HG02943 (cell line): Measurements from ENCODE around the gene ACTN1.

Experiments
- ATAC-seq: cut with Tn5 transposase; IDR thresholded peaks from one replicate; pipeline ENCODE4 v1.9.1; 2021; ENCODE audit warnings: mild to moderate bottlenecking, low read depth, moderate library complexity; ENCODE audit not compliant: unreplicated experiment

ACTN1 gene

DNA sequence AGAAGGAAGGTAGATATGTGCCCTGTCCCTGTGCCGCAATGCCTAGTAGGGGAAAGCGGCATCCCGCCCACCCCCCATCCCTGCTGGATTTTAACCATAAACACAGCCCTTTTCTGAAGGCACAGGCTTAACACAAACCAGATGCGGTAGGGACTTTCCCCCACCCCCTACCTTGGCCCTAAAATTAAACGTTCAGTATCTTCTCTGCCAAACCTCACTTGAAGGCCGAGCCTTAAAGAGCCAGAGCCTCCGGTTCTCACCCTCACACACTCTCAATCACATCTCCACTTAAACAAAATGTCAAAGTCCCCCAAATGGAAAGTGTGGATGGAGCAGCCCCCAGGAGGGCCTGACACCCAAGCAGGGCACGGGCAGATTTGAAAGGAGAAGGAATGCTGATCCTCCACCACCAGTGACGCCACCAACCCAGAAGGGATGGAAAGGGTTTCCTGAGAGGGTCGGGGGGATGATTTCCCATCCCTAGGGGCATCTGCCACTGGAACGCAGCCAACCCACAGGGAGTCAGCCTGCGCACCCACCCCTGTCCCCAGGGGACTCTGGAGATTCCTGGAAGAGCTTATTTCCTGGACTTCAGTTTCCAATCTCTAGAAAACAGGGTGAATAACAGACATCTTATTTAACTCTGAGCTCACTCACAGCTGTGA is 26.4 kb downstream of the ACTN1 start:
- no peak for ATAC-seq

DNA sequence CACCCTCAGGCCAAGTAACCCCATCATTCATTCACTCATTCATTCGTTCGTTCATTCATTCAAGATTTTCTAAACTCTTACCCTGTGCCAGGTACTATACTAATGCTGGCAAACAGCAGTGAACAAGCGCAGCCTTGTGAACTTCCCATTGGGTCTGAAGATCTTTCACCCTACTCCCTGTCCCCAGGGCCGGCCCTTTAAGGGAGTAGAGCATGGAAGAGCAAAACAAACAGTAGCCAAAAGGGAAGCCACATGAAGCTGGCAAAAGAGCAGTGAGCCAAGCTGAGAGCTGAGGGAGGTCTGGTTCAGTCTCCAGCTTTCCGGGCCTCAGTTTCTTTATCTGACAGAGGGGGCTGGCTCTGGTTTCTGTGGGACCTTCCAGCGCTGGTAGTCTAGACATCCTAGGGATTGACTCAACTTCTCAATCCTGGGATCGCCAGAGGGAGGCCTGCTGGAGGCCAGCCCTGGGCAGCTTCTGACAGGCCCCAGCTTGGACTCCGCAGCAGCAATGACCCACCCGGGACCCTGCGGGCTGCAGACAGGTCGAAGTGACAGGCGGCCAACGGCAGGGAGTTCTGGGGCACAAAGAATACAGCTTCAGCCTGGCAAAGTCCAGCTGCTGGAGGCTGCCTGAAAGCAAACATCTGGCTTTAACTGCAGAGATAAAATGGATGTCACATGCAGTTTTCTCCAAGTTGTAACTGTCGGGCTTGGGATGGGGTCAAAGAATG is 27.1 kb downstream of the ACTN1 start:
- no peak for ATAC-seq

DNA sequence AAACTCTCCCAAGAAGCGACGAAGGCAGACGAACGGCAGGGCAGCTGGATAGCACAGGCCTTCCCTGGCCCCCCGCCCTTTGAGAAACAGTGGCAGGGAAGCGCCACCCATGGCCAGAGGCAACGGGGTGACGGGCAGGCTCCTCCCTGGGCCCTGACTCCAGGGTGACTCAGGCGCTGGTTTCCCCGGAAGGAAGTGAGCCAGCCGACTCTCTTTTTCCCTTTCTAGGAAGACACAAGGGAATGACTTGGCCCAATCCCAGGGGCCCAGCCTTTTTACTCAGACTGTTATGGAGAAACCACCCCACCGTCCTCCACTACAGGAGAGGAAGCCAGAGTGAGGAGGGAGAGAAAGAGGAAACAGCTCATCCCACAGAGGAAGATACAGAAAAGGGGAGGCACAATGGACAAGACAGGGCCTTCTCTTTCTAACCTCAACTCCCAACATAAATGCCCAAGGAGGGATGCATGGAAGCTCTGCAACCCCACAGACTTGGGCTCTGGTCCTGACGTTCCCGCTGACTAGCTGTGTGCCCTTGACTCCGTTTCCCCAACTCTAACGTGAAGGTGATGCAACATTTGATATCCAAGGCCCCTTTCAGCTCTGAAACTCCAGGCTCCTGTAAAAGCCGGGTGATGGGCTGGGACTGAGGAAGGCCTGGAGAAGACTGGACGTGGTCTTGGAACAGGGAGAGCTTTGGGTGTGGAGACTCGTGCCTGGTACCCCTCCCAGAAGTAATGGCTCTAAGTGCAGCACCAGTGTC is 27.9 kb downstream of the ACTN1 start:
- ATAC-seq, result no peak

DNA sequence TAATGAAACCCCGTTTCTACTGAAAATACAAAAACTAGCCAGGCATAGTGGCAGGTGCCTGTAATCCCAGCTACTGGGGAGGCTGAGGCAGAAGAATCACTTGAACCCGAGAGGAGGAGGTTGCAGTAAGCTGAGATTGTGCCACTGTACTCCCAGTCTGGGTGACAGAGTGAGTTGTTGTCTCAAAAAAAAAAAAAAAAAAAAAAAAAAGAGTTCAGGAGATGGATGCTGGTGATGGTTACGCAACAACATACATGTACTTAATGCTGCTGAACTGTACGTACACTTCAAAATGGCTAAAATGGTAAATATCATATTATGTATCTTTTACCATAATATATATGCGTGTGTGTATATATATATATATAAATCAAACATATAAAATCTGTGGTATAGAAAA is 29.0 kb downstream of the ACTN1 start:
- ATAC-seq, result no peak

DNA sequence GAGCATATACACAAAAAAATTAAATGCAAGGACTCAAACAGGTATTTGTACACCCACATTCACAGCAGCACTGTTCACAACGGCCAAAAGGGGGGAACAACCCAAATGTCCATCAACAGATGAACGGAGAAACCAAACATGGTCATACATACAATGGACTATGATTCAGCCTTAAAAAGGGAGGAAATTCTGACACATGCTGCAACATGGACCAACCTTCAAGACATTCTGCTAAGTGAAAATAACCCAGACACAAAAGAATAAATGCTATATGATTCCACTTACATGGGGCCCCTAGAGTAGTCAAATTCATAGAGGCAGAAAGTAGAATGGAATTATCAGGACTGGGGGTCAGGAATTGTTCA is 29.5 kb downstream of the ACTN1 start:
- no peak for ATAC-seq

DNA sequence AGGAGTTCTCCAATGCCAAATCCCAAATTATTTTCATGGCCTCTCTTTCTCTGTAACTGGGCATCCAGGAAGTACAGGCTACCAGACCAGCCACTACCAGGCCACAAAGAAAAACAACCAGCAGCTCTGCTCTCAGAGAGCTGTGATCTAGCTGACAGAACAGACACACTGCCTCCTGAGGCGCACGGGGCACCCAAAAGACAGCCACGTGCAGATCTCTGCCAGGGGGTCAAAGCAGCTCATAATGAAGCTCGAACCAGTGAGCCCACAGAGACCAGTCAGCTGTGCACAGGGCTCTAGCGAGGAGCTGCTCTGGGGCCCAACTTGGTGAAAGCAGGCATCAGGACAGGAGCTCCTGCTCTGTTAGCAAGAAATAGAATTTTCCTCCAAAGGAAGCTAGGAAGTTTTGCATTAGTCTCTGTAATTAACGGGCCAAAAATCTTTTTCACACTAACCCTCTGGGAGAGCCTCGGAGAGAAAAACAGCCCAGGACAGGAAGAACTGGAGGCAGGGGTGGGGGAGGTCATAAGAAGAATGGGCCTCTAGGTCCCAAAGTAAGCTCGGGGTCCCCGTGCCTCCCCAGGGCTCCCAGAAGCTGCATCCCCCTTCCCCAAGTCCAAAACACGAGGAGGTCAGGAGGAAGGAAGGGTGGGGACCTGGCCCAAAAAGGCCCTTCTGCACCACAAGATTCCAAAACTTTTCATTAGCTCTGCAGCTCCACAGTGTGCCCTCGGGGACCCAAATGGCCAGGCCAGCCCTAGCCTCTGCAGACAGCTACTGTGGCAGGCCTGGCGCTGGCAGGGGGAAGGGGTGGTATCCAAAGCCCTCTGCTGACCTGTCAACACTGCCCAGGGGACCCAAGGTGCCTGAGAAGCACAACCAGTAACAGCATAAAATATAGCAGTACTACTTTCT is 30.2 kb downstream of the ACTN1 start:
- ATAC-seq, result no peak

DNA sequence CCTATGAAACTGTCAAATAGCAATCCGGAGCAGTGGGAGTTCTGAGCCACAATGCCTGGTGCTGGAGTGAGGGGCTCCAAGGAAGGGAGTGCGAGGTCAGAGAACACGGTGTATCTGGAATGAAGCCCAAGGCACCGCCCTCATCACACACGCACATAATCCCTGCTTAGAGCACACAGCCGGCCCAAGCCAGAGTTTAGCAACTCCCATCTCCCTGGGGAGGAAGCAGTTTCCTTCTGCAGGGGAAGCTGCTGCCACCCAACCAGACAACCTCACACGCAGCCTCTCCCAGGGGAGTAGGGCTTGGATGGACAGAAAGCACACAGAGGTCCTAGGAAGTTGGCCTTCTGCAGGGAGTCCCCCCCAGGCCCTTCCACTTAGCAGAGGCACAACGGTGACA is 31.3 kb downstream of the ACTN1 start:
- ATAC-seq, result no peak

DNA sequence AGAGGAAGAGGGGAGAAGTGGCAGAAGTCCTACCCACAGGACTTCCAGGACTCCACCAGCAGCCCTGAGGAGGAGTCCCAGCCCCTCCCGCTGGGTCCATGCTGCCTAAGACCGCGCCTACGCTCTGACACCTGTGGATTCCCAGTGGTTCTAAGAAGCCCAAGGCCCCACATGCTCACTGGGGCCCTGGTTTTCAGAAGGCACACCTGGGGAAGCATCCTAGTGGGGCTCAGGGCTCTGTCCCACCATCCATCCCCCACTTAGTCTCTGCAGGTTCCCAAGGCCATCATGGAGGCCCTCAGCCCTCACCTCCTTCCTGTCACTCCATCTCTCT is 32.6 kb downstream of the ACTN1 start:
- ATAC-seq, result no peak

DNA sequence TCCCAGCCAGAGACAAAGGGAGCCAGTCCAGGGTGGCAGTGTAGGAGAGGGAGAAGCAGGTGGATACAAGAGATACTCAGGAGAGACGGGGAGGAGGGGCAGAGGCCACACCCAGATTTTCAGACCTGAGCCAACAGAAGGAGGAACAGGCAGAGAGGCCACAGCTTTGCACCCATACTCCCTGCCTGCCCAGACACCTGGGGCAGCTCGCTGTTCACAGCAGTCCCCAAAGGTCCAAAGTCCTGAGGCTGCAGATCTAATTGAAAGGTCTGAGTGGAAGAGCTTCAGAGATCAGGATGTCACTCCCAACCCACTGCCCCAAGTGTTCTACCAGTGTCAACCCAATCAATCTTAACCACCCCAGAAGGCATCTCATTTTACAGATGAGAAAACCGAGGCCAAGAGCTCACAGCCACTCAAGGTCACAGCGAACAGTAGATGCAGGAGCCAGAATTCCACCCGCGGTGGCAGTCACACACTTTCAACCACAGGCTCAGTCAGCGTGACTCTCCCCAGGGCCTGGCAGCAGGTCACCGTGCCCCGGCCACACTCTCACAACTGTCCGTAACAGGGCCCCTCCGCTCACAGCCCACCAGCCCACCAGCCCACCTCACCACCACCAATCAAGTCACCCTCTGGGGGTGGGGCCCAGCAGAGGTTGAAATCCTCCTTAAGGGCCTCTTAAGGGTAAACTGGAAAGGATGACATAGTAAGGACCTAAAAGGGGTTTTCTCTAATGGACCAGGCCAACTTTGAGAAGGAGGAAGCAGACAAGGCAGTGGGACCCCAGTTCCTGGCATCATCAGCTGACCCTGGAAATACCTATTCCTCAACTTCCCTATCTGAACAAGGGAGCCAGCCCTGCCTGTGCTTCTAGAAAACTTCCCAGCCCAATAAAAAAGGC is 33.3 kb downstream of the ACTN1 start:
- ATAC-seq, result no peak

DNA sequence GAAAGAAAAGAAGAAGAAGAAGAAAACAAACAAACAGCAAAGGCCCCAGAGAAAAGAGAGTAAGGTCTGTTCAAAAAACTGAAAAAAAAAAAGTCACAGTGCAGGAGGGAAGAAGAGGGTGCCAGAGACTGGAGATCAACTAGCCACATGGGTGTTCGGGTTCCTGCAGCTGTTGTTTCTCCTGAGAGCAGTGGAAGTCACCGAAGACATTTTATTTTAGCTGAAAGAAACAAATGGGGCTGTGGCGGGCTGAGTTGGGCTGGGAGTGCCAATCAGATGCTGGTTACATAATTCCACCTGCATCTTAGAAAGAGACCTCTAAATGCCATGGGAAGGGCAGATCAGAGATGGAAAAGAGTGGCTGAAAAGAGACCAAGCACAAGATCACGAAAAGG is 33.9 kb downstream of the ACTN1 start:
- ATAC-seq, result no peak

DNA sequence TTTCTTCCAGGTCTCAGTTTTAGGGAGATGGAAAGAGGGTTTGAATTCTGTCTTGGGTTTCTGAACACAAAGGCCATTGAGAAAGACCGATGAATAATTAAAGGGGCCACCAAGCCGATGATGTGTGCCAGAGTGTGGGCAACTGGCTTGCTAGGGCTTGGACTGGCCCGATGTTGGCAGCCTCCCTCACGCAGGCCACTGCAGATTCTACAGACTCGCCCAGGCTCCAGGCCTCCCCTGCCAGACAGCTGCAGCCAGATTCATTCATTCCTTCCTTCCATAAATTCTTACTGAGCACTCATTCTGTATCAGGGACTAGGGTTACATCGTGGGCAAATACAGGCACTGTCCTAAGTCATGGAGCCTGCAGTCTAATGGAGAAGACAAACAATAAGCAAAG is 34.9 kb downstream of the ACTN1 start:
- ATAC-seq, result no peak

DNA sequence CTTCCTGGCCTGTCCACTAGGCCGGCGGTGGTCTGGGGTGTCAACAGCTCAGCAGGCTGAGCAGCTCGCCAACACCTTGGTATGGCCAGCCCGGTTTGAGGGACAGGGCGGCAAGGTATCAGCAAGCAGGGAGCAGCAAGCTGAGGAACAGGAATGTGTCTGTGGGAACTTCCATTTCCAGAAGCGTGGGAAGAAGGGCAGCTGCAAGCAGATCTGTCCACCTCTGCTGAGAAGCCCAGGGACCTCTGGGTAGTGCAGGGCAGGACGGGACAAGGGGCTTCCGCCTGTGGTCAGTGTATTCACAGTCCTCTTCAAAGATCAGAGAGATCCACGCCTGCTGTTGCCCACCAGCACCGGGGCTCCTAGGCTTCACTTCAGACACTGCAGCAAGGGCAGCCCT is 36.0 kb downstream of the ACTN1 start:
- ATAC-seq, result no peak

DNA sequence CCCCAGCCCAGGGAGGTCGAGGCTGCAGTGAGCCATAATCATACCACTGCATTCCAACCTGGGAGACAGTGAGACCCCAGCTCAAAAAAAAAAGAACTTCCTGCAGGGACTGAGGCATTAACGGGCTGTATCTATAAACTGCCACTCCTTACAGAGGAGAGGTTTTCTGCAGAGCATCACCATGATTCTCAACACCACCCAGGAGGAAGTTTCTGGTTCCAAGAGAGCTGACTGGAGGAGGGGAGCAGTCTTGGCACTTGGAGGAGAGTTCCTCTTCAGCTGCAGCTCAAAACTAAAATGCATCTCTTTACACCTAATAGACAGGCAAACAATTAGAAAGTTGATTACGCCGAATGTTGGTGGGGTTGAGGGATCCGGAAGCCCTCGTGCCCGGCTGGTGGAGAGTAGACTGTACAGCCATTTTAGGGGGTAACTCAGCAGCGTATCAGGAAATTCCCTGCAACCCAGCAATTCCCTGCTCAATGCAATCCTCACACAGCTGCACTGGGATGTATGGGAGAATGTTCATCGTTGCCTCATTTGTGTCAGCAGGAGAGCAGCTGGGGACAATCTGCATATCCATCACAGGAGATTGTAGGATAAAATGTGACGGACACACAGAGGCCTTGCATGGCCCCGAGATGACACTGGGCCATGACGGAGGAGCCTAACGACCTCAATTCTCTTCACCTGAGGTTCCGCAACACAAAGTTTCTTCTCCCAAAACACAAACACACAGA is 36.6 kb downstream of the ACTN1 start:
- no peak for ATAC-seq

DNA sequence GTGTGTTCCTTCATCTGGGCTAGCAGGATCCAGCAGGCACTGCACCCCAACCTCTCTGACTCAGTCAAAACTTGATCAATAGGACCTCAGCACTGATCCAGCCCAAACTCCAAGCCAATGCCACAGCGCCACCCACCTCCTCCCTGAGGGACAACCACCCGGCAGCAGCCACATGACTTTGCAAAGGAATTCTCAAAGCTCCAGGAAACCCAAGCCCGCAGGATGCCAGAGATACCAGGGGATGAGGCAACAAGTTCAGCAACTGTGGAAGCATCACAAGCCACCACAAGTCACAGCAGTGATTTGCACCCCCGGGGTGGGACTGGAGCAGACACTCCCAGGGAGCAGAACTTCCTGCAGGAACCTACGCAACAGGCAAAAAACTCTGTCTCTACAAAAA is 37.3 kb downstream of the ACTN1 start:
- ATAC-seq, result no peak

DNA sequence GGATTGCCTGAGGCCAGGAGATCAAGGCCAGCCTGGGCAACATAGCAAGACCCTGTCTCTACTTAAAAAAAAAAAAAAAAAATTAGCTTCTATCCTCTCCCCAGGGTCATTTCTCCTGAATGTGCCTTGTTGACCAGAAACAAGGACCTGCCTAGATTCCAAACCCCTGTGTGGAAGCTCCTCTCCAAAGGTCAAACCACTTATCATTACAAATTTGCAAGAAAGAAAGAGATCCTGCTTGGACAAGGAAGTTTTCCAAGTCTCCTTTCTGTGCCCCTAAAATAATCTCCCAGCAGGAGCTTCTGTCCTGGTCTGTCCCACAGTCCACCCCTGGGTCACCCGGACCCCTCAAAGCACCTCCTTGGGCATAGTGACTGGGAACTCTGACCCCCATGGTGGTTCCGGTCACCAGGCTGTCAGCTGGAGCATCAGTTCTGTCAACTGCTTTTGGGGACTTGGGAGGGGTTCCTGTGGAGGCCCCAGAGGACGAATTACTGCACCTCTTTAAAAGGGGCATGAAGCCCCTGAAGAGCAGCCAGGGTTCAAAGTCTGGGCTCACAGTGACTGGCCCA is 38.4 kb downstream of the ACTN1 start:
- ATAC-seq, result no peak

DNA sequence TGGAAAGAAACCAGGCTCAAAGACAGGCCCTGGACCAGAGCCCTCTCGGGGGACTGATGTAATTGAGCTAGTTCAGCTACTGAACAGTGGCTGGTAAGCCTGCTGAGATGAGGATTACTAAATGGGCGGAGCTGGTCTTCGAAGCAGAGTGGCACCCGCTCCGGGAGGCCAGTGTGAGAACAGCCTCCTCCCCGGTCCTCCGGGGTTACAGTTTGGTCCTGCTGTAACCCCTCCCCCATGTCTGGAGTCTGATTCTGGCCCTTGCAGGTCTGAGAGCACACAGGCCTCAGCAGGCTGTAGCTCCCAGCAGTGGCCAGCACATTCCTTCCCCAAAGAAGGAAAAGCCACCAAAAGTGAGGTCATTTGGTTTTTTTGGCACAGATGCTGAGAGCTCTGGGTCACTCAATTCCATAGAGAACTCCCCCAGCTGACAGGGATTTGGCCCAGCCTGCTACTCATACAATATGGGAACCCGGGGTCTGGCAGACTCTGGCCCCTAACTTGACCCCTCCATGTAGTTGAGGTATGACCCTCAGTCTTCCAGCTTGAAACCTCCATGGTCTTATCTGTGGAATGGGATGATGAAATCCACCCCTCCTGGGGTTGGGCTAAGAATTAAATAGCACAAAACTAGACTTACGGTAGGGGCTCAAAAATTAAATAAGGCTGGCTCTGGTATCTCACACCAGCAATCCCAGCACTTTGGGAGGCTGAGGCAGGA is 39.0 kb downstream of the ACTN1 start:
- ATAC-seq, result no peak

DNA sequence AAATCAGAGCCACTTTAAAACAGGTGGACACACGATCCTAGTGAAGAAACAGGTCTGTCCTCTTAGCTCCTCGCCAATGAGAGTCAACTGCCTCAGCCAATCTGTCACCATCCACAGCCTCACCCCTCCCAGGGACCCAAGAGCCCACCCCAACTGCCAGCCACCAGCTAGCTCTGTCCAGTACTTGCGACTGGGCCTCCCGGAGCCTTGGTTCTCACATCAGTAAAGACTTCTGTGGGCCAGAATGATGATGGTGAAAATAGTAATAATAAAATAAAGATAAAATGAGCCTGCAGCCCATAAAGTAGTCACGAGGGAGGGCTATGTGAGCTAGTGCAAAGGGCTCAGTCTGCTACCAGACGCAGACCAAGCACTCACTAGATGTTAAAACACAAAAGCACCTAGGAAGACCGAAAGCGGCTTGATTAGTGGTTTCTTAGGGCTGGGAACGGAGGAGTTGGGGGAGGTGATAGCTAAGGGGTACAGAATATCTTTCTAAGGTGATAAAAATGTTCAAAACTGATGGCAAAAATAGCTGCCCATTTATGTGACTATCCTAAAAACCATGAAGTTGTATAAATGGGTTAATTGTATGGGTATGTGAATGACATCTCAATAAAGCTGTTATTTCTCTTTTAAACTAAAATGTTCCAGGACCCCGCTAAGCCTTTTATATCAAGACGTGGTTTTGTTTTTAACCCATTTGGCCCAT is 39.8 kb downstream of the ACTN1 start:
- ATAC-seq, result no peak
